ENCODE data around the gene LMF1.

The LMF1 gene

GRCh38 chr16:984121-984694 is 13.4 kb upstream of the LMF1 start:
- no peak for DNase-seq

GRCh38 chr16:983044-984030 is 12.6 kb upstream of the LMF1 start:
- no peak for DNase-seq

DNA sequence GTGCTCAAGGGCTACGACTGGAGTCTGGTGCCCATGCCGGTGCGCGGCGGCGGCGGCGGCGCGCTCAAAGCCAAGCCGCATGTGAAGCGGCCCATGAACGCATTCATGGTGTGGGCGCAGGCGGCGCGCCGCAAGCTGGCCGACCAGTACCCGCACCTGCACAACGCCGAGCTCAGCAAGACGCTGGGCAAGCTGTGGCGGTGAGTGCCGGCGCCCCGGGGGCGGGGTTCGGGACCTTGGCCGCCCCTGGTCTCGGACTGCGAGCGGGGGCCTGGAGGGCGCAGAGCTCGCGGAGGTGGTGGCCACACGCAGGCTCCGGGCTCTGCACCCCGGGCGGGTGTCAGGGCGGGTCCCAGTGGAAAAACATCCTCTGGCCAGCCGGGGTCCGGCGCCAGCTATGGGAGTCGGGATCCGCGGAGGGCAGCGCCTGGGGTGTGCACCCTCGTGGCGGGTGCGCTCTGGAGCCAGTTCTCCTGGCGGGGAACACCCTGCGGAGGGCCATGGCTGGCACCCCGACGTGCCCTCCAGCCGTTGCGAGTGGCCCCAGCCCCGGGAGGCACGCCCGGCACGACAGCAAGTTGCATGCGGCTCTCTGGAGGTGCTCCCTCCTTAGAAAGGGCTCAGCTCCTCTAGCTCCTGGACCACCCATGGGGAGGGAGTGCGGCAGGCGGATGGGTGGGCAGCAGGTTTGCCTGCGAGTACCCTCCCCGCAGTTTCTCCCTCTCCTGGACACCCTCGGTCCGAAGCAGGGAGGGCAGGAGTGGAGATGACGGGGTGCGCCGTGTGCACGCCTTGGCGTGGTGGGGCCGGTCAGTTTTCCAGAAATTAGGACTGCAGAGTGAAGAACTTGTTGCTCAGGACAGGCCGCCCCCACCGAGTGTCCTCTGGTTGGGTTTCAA is 11.6 kb upstream of the LMF1 start:
- DNase-seq, result no peak

DNA sequence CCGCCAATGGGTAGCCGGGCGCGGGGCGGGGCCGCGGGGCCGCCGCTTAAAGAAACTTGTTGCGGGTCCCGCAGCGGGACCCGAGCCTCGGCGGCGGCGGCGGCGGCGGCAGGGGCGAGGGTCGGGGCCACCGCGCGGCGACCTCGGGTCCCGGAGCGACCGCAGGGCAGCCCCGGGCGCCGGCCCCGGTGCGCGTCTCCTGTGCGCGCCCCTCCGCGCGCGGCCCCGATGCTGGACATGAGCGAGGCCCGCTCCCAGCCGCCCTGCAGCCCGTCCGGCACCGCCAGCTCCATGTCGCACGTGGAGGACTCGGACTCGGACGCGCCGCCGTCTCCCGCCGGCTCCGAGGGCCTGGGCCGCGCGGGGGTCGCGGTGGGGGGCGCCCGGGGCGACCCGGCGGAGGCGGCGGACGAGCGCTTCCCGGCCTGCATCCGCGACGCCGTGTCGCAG is 10.9 kb upstream of the LMF1 start, which contains the start of gene SOX8:
Gene SOX8, plus strand, starts transcription at position 76 of the 450 bp plus-strand sequence. Its CDS starts 153 bp downstream, at position 229.
- DNase-seq, result no peak

DNA sequence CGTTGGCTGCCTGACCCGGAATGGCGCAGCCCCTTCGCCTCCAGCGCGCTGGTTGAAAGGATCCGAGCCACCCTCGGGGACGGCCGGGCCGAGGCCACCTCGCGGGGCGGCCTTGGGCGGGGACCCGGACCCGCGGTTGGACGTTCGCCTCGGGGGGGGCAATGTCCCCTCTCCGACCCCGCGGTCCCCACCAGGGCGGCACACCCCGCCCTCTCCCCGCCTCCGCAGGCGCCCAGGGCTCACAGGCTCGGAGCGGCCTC is 9.7 kb upstream of the LMF1 start:
- no peak for DNase-seq

- no peak for DNase-seq
Observed at GRCh38 chr16:979859-980594, 9.2 kb upstream of the LMF1 start.

DNA sequence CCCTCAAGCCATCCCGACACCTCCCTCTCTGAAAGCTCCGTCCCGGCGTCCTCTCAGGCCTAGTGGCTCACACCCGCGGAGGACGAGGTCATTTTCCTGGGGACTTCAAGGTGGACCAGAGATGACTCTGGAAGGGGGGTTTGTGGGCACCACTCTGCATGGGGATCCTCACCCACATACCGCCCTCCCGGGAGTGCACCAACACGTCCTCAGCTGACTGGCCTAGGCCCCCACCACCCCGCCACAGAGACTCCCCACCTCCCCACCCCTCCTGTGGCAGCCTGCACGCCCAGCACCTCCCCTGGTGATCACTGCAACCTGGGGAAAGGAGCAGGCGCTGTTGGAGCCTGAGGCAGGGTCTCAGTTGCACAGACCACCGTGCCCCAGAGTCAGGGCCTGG is 8.4 kb upstream of the LMF1 start:
- no peak for DNase-seq

DNA sequence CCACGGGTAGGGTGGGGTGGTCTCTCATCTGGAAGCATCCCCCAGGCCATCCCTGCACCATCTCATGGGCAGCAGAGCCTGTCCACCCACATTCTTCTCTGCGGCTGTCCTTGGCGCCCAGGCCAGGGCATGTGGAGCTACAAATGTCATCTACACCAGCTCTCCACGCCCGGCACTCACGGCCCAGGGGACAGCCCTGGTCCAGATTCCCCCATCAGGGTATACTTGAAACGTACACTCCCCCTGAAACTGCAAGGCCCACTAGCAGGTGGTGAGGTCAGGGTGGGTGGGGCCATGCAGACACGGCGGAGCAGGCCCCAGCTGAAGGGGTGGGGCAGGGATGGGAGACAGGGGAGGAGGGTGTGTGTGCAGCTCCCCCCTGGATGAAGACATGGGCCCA is 7.6 kb upstream of the LMF1 start:
- DNase-seq, result no peak

GRCh38 chr16:977896-978295 is 7.1 kb upstream of the LMF1 start:
- DNase-seq, result no peak

GRCh38 chr16:977081-977701 is 6.4 kb upstream of the LMF1 start:
- no peak for DNase-seq

DNA sequence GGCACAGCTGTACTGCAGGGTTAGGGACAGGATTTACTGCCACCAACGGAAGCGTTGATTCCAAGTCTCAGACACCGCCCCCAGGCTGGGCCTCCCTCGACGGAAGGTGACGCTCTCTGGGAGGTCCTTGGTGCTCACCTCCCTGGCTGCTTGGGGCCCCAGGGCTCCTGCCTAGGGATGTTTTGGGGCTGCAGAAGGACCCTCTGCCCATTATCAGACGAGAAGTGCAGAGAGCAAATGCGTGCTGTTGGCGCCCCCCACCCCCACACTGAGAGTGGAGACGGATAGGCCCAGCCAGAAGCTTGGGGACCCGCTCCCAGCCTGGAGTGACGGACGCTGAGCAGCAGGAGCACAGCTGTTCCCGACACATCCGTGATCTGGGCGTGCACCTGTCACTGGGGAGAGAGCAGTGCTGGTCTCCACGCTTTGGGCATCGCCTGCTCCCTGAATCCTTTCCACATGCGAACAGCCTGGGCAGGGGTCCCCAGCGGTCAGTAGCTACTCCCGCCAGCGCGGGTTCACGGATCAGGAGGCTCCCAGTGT is 5.7 kb upstream of the LMF1 start:
- DNase-seq, result no peak

- DNase-seq, result no peak
Observed at GRCh38 chr16:975291-975690, 4.5 kb upstream of the LMF1 start.

- DNase-seq, result peak; percentile 9
Observed at GRCh38 chr16:974611-975261, 4.0 kb upstream of the LMF1 start.

GRCh38 chr16:974001-974601 is 3.3 kb upstream of the LMF1 start:
- DNase-seq, result no peak

GRCh38 chr16:973366-973765 is 2.6 kb upstream of the LMF1 start:
- no peak for DNase-seq

- no peak for DNase-seq
Observed at GRCh38 chr16:972316-973002, 1.7 kb upstream of the LMF1 start.

GRCh38 chr16:971981-972315 is 1.2 kb upstream of the LMF1 start:
- no peak for DNase-seq

GRCh38 chr16:971582-971905 is 760 bp upstream of the LMF1 start:
- no peak for DNase-seq

- no peak for DNase-seq
Observed at GRCh38 chr16:970386-970765, 408 bp downstream of the LMF1 start.

DNA sequence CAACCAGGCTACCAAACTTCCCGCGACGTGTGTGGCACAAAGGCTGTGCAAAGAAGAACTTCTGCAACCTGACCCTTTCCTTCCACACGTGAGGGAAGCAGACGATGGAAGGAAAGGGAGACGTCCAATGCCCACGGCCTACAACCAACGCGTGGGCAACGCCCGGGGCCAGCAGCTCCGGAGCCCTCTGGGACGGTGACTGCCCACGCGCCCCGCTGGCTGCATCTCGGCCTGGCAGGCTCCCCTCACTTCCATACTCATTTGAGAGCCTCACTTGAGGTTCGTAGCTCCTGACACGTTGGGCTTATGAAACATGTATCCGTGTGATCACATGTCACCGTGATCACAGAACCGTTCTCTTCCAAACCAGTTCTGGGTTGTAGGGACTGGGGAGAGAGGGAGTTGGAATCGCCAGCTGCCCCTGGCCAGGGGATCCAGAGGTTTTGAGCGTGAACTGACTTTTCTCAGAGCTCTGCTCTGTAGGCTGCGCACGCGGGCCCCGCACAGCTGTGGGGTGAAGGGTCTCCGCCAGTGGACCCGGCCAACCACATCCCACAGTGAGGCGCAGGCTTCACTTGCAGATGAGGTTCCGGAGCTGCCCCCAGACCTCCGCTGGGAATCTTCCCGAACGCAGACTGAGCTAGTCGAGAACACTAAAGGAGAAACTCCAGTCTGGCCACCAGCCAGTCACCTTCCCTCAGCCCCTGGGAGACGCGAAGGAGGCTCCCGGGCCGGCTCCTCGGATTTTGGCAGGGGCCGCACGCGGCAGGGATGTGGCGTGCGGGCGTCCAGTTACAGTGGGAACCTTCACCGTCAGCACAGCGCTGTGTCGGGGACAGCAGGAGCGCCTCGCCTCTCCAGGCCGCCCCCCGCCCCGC is 1.0 kb downstream of the LMF1 start:
- no peak for DNase-seq
